Gastrocnemius medialis (tissue), 4 donors: ENCODE data around the gene SLC6A14.

Source experiments
- CTCF ChIP-seq, 5 experiments: fragments of 450-650 bp in 3 of 5; fragments of 200-600 bp in 2 of 5; sonication (generic) in 2 of 5; IDR thresholded peaks in 4 of 5; conservative IDR thresholded peaks in 1 of 5; 1 replicate in 4 of 5; 2 replicates in 1 of 5; pipeline ENCODE4 v1.5.1; 2016 to 2019; ENCODE audit warnings: antibody characterized with exemption in 5 of 5, mild to moderate bottlenecking in 3 of 5, moderate library complexity in 3 of 5
- POLR2A ChIP-seq, 2 donors: fragments of 450-650 bp; IDR thresholded peaks; one replicate each; pipeline ENCODE4 v1.6.1; 2017; ENCODE audit warnings: antibody characterized with exemption in 2 of 2, mild to moderate bottlenecking in 2 of 2, moderate library complexity in 2 of 2

GRCh38 chrX:116435597-116435996 is 809 bp upstream of the SLC6A14 start:
- TF ChIP-seq CTCF (IDR thresholded peaks at IDR 0.05 in 4 of 5, conservative IDR thresholded peaks at IDR 0.05 in 1 of 5) = no peak
- TF ChIP-seq POLR2A (IDR thresholded peaks at IDR 0.05) = no peak
